ENCODE results near the gene SMOC1.

SMOC1 gene

GRCh38 chr14:69982886-69983285 is 103.7 kb downstream of the SMOC1 start:
- DNase-seq (ENCODE audit: low spot score) = no peak

GRCh38 chr14:69983317-69983716 is 104.1 kb downstream of the SMOC1 start:
- no peak for DNase-seq (ENCODE audit: low spot score)

GRCh38 chr14:69985463-69985862 is 106.2 kb downstream of the SMOC1 start:
- no peak for DNase-seq (ENCODE audit: low spot score)

GRCh38 chr14:69986336-69986735 is 107.1 kb downstream of the SMOC1 start:
- no peak for DNase-seq (ENCODE audit: low spot score)

GRCh38 chr14:69987406-69988121 is 108.3 kb downstream of the SMOC1 start:
- no peak for DNase-seq (ENCODE audit: low spot score)

- no peak for DNase-seq (ENCODE audit: low spot score)
Measured at GRCh38 chr14:69988979-69989378, 109.8 kb downstream of the SMOC1 start.

GRCh38 chr14:69989622-69990021 is 110.4 kb downstream of the SMOC1 start:
- no peak for DNase-seq (ENCODE audit: low spot score)

- no peak for DNase-seq (ENCODE audit: low spot score)
Measured at GRCh38 chr14:69990323-69990722, 111.1 kb downstream of the SMOC1 start.

GRCh38 chr14:69991422-69991821 is 112.2 kb downstream of the SMOC1 start:
- DNase-seq (ENCODE audit: low spot score) = no peak

GRCh38 chr14:69992564-69992963 is 113.3 kb downstream of the SMOC1 start:
- DNase-seq (ENCODE audit: low spot score) = no peak

- no peak for DNase-seq (ENCODE audit: low spot score)
Measured at GRCh38 chr14:69993326-69993725, 114.1 kb downstream of the SMOC1 start.

GRCh38 chr14:69994002-69994401 is 114.8 kb downstream of the SMOC1 start:
- DNase-seq (ENCODE audit: low spot score) = no peak

GRCh38 chr14:69996216-69996615 is 117.0 kb downstream of the SMOC1 start:
- DNase-seq (ENCODE audit: low spot score) = no peak

GRCh38 chr14:69997849-69998248 is 118.6 kb downstream of the SMOC1 start:
- DNase-seq (ENCODE audit: low spot score) = no peak

GRCh38 chr14:69999261-69999674 is 120.1 kb downstream of the SMOC1 start:
- no peak for DNase-seq (ENCODE audit: low spot score)

GRCh38 chr14:70000601-70001000 is 121.4 kb downstream of the SMOC1 start:
- DNase-seq (ENCODE audit: low spot score) = no peak

GRCh38 chr14:70002589-70003346 is 123.6 kb downstream of the SMOC1 start:
- DNase-seq (ENCODE audit: low spot score) = no peak

- DNase-seq (ENCODE audit: low spot score) = no peak
Measured at GRCh38 chr14:70004791-70005190, 125.6 kb downstream of the SMOC1 start.

GRCh38 chr14:70005281-70005805 is 126.1 kb downstream of the SMOC1 start:
- no peak for DNase-seq (ENCODE audit: low spot score)

- no peak for DNase-seq (ENCODE audit: low spot score)
Measured at GRCh38 chr14:70006699-70007098, 127.5 kb downstream of the SMOC1 start.

GRCh38 chr14:70008284-70009262 is 129.4 kb downstream of the SMOC1 start:
- DNase-seq (ENCODE audit: low spot score) = no peak

GRCh38 chr14:70009961-70010360 is 130.7 kb downstream of the SMOC1 start:
- DNase-seq (ENCODE audit: low spot score) = no peak

All from NAMALWA (cell line).